Prostate gland (tissue), 2 donors: ENCODE data around the gene ALK. TPM values are rescaled to one million over a fixed set of nuclear protein-coding genes. Genes with fewer than 3 reads are reported as not detected.
"Not testable (repeated sequence)": the region's sequence is repeated elsewhere in the genome, so short reads cannot be mapped to it uniquely, and the experiment has no call there.

Experiments used
- DNase-seq: peaks from one replicate; pipeline ENCODE4 v3.0.0-alpha.2; 2019; ENCODE audit warnings: low spot score
- H3K27ac ChIP-seq, 2 donors: fragments of 200-600 bp; sonication (generic); 2 replicates each; pipeline ENCODE4 v1.5.1; 2017 to 2019
- H3K27me3 ChIP-seq: fragments of 200-600 bp; sonication (generic); replicated peaks from 2 replicates; pipeline ENCODE4 v1.5.1; 2019; ENCODE audit not compliant: insufficient read depth
- H3K36me3 ChIP-seq, 2 donors: fragments of 200-600 bp; sonication (generic); 1 replicate in 1 of 2; 2 replicates in 1 of 2; pipeline versions ENCODE4 v1.5.1 to v1.8.1; 2017 to 2019
- H3K4me1 ChIP-seq: fragments of 200-600 bp; sonication (generic); replicated peaks from 2 replicates; pipeline ENCODE4 v1.5.1; 2019
- H3K4me3 ChIP-seq, 2 donors: fragments of 200-600 bp; sonication (generic); 2 replicates each; pipeline ENCODE4 v1.5.1; 2017 to 2019
- H3K9me3 ChIP-seq: fragments of 200-600 bp; sonication (generic); 2 replicates; pipeline ENCODE4 v1.5.1; 2017
- CTCF ChIP-seq, 4 experiments: fragments of 200-600 bp in 2 of 4; fragments of 450-650 bp in 2 of 4; sonication (generic) in 2 of 4; IDR thresholded peaks; 1 replicate in 3 of 4; 2 replicates in 1 of 4; pipeline ENCODE4 v1.5.1; 2016 to 2019; ENCODE audit warnings: antibody characterized with exemption in 4 of 4, mild to moderate bottlenecking in 2 of 4, moderate library complexity in 2 of 4
- POLR2A ChIP-seq: fragments of 450-650 bp; IDR thresholded peaks from one replicate; pipeline ENCODE4 v1.6.1; 2016; ENCODE audit warnings: antibody characterized with exemption, mild to moderate bottlenecking
- POLR2AphosphoS5 ChIP-seq: sonication (generic); formaldehyde crosslinking; IDR thresholded peaks from one replicate; pipeline ENCODE4 v1.6.1; 2017; ENCODE audit warnings: antibody characterized with exemption
- WGBS: methylation state at CpG from one replicate; pipeline ENCODE4 v1.1.5; 2018; 5-methylcytosine and 5-hydroxymethylcytosine counted together
- intact Hi-C: fragments of 100-400 bp; cut with DNase I; formaldehyde crosslinking; loops from one replicate; pipeline ENCODE4 v1.14.2; 2022
- total RNA-seq, 2 donors: library from RNA; depleted of rRNA; stranded (reverse); fragments of >200 nt; gene quantifications; one replicate each; pipeline ENCODE4 v1.1.0, GENCODE V29; 2016

ALK gene
- total RNA-seq, 2 donors from 2014 or later, result 0.14 to 1.2 TPM

- intact Hi-C loops, result no loop called here
These were observed 89.8 kb downstream of the ALK start for GRCh38 chr2:29831560-29831959.

GRCh38 chr2:29829841-29830240 lies 91.5 kb downstream of the ALK start:
- H3K27me3 ChIP-seq, result no peaks in the 10 kb centered on the region
- H3K36me3 ChIP-seq, result no peaks in the 10 kb centered on the region
- no peak overlapping the region for H3K4me3 ChIP-seq
- WGBS, result 24% methylated on average over 2 of the region's 2 CpGs
- TF ChIP-seq POLR2AphosphoS5, result no peak
- no peak for TF ChIP-seq POLR2A
- no peak for TF ChIP-seq CTCF (IDR thresholded peaks at IDR 0.05)
- intact Hi-C loops, result no loop called here
- no peaks in the 10 kb centered on the region for H3K9me3 ChIP-seq
- DNase-seq, result no peak
- no peaks in the 10 kb centered on the region for H3K4me1 ChIP-seq
- H3K27ac ChIP-seq, result no peak overlapping the region

More at GRCh38 chr2:29831560-29831959, 89.8 kb downstream of the ALK start:
- Histone ChIP-seq H3K27me3 (no peaks in the 10 kb centered on the region), H3K36me3 (no peaks in the 10 kb centered on the region), H3K27ac (no peak overlapping the region), H3K4me1 (no peaks in the 10 kb centered on the region), H3K9me3 (no peaks in the 10 kb centered on the region), H3K4me3 (no peak overlapping the region)
- no peak for TF ChIP-seq CTCF (IDR thresholded peaks at IDR 0.05)
- TF ChIP-seq POLR2AphosphoS5, result no peak
- TF ChIP-seq POLR2A, result no peak
- no peak for DNase-seq
- WGBS, result 87% methylated on average over 2 of the region's 2 CpGs

- intact Hi-C loops, H3K9me3 ChIP-seq, H3K4me3 ChIP-seq, H3K4me1 ChIP-seq, DNase-seq, H3K36me3 ChIP-seq, H3K27ac ChIP-seq, H3K27me3 ChIP-seq: not testable (repeated sequence)
- 50% methylated on average over 1 of the region's 1 CpG for WGBS
These were observed 97.2 kb downstream of the ALK start for GRCh38 chr2:29824145-29824544.

GRCh38 chr2:29821591-29821990 lies 99.8 kb downstream of the ALK start:
- Histone ChIP-seq H3K4me1 (no peaks in the 10 kb centered on the region), H3K27ac (no peak overlapping the region), H3K4me3 (no peak overlapping the region), H3K27me3 (no peaks in the 10 kb centered on the region), H3K36me3 (no peaks in the 10 kb centered on the region), H3K9me3 (no peaks in the 10 kb centered on the region)
- no peak for DNase-seq
- intact Hi-C loops, result no loop called here
- TF ChIP-seq POLR2A (no peak), CTCF (IDR thresholded peaks at IDR 0.05) (no peak), POLR2AphosphoS5 (no peak)
- 90% methylated on average over 2 of the region's 2 CpGs for WGBS

GRCh38 chr2:29819570-29819969 lies 101.8 kb downstream of the ALK start:
- H3K36me3 ChIP-seq, result no peaks in the 10 kb centered on the region
- DNase-seq, result no peak
- H3K27me3 ChIP-seq, result no peaks in the 10 kb centered on the region
- H3K4me1 ChIP-seq, result no peaks in the 10 kb centered on the region
- intact Hi-C loops, result no loop called here
- no peak overlapping the region for H3K27ac ChIP-seq
- no peaks in the 10 kb centered on the region for H3K9me3 ChIP-seq
- TF ChIP-seq POLR2AphosphoS5, result no peak
- TF ChIP-seq CTCF (IDR thresholded peaks at IDR 0.05), result no peak
- TF ChIP-seq POLR2A, result no peak
- H3K4me3 ChIP-seq, result no peak overlapping the region
